IgD-negative memory B cell (primary cell): ENCODE measurements around the gene CRADD. TPM values are rescaled to one million over a fixed set of nuclear protein-coding genes. Genes with fewer than 3 reads are reported as not detected.
A peak's percentile ranks its signal among the peaks of the same experiment; 100 is the strongest.

Experiments used
- H3K27ac Mint-ChIP-seq, 3 donors: one replicate each; pipeline ENCODE4 v1.8.0; 2020 to 2022; ENCODE audit warnings: mild to moderate bottlenecking in 3 of 3, mixed read lengths in 3 of 3, moderate library complexity in 1 of 3
- H3K27me3 Mint-ChIP-seq: one replicate; pipeline ENCODE4 v1.8.0; 2021; ENCODE audit warnings: mixed read lengths
- H3K36me3 Mint-ChIP-seq: one replicate; pipeline ENCODE4 v1.8.0; 2020; ENCODE audit warnings: mild to moderate bottlenecking, mixed read lengths
- H3K4me1 Mint-ChIP-seq, 3 donors: one replicate each; pipeline ENCODE4 v1.8.0; 2020 to 2022; ENCODE audit warnings: mixed read lengths in 3 of 3, mild to moderate bottlenecking in 1 of 3
- H3K4me3 Mint-ChIP-seq, 4 donors: one replicate each; pipeline ENCODE4 v1.8.0; 2020 to 2022; ENCODE audit warnings: mild to moderate bottlenecking in 4 of 4, mixed read lengths in 4 of 4, moderate library complexity in 3 of 4
- H3K9me3 Mint-ChIP-seq, 3 donors: one replicate each; pipeline ENCODE4 v1.8.0; 2020 to 2021; ENCODE audit warnings: mixed read lengths in 3 of 3, mild to moderate bottlenecking in 1 of 3
- polyA plus RNA-seq: library from polyadenylated mRNA; unstranded; fragments of 300-500 nt; fragmentation: Illumina TruSeq; gene quantifications from one replicate; pipeline ENCODE4 v1.2.3, GENCODE V29; 2021

Gene CRADD
- polyA plus RNA-seq, 1 donor from 2014 or later = 9.4 TPM

- Mint-ChIP-seq H3K9me3 (peaks cover 2 to 12% (median 10%) of the 10 kb centered on the region in 3 donors), H3K36me3 (peaks cover 8% of the 10 kb centered on the region), H3K27ac (no peak overlapping the region), H3K27me3 (no peaks in the 10 kb centered on the region), H3K4me1 (peaks cover 5 to 8% (median 7%) of the 10 kb centered on the region in 3 donors), H3K4me3 (no peak overlapping the region)
These were observed 48.4 kb downstream of the CRADD start for GRCh38 chr12:93725531-93725930.

- no peak overlapping the region for H3K27ac Mint-ChIP-seq
- H3K9me3 Mint-ChIP-seq = peaks cover 0 to 6% (median 4%) of the 10 kb centered on the region in 3 donors
- peaks cover 5 to 7% (median 5%) of the 10 kb centered on the region in 3 donors for H3K4me1 Mint-ChIP-seq
- no peaks in the 10 kb centered on the region for H3K27me3 Mint-ChIP-seq
- H3K4me3 Mint-ChIP-seq = no peak overlapping the region
- H3K36me3 Mint-ChIP-seq = peaks cover 5% of the 10 kb centered on the region
These were observed 50.1 kb downstream of the CRADD start for GRCh38 chr12:93727195-93727811.

- Mint-ChIP-seq H3K4me3 (no peak overlapping the region), H3K27ac (no peak overlapping the region), H3K9me3 (no peaks in the 10 kb centered on the region), H3K27me3 (no peaks in the 10 kb centered on the region), H3K36me3 (peaks cover 3% of the 10 kb centered on the region), H3K4me1 (peaks cover 2 to 5% (median 3%) of the 10 kb centered on the region in 3 donors)
These were observed 50.7 kb downstream of the CRADD start for GRCh38 chr12:93727911-93728310.

- H3K36me3 Mint-ChIP-seq = peaks cover 5% of the 10 kb centered on the region
- no peaks in the 10 kb centered on the region for H3K27me3 Mint-ChIP-seq
- no peak overlapping the region for H3K4me3 Mint-ChIP-seq
- H3K9me3 Mint-ChIP-seq = no peaks in the 10 kb centered on the region
- peaks cover 0 to 5% (median 5%) of the 10 kb centered on the region in 3 donors for H3K4me1 Mint-ChIP-seq
- no peak overlapping the region for H3K27ac Mint-ChIP-seq
These were observed 52.8 kb downstream of the CRADD start for GRCh38 chr12:93729934-93730333.

GRCh38 chr12:93733358-93733757 is 56.2 kb downstream of the CRADD start:
- Mint-ChIP-seq H3K4me1 (peaks cover 0 to 5% (median 2%) of the 10 kb centered on the region in 3 donors), H3K36me3 (peaks cover 5% of the 10 kb centered on the region), H3K4me3 (no peak overlapping the region), H3K9me3 (no peaks in the 10 kb centered on the region), H3K27ac (no peak overlapping the region), H3K27me3 (no peaks in the 10 kb centered on the region)

- Mint-ChIP-seq H3K36me3 (peaks cover 5% of the 10 kb centered on the region), H3K9me3 (no peaks in the 10 kb centered on the region), H3K27ac (no peak overlapping the region), H3K27me3 (no peaks in the 10 kb centered on the region), H3K4me3 (no peak overlapping the region), H3K4me1 (peaks cover 0 to 5% (median 5%) of the 10 kb centered on the region in 3 donors)
These were observed 56.8 kb downstream of the CRADD start for GRCh38 chr12:93733928-93734327.

- Mint-ChIP-seq H3K4me3 (no peak overlapping the region), H3K4me1 (peaks cover 0 to 5% (median 5%) of the 10 kb centered on the region in 3 donors), H3K27me3 (no peaks in the 10 kb centered on the region), H3K27ac (no peak overlapping the region), H3K36me3 (peaks cover 5% of the 10 kb centered on the region), H3K9me3 (no peaks in the 10 kb centered on the region)
These were observed 57.6 kb downstream of the CRADD start for GRCh38 chr12:93734784-93735183.

- no peaks in the 10 kb centered on the region for H3K9me3 Mint-ChIP-seq
- H3K36me3 Mint-ChIP-seq = peaks cover 5% of the 10 kb centered on the region
- no peaks in the 10 kb centered on the region for H3K27me3 Mint-ChIP-seq
- H3K27ac Mint-ChIP-seq = no peak overlapping the region
- peaks cover 5 to 13% (median 10%) of the 10 kb centered on the region in 3 donors for H3K4me1 Mint-ChIP-seq
- H3K4me3 Mint-ChIP-seq = no peak overlapping the region
These were observed 59.5 kb downstream of the CRADD start for GRCh38 chr12:93736640-93737178.

GRCh38 chr12:93737457-93738198 is 60.5 kb downstream of the CRADD start:
- Mint-ChIP-seq H3K36me3 (peaks cover 5% of the 10 kb centered on the region), H3K27me3 (peaks cover under 1% of the 10 kb centered on the region), H3K4me3 (peak overlapping the region in 1 of 4 donors; percentile 6), H3K27ac (no peak overlapping the region), H3K4me1 (peaks cover 9 to 16% (median 15%) of the 10 kb centered on the region in 3 donors), H3K9me3 (no peaks in the 10 kb centered on the region)

- Mint-ChIP-seq H3K36me3 (peaks cover 3% of the 10 kb centered on the region), H3K4me3 (peak overlapping the region in 1 of 4 donors; percentile 2), H3K27ac (no peak overlapping the region), H3K4me1 (peaks cover 9 to 23% (median 16%) of the 10 kb centered on the region in 3 donors), H3K9me3 (no peaks in the 10 kb centered on the region), H3K27me3 (peaks cover 2% of the 10 kb centered on the region)
These were observed 61.3 kb downstream of the CRADD start for GRCh38 chr12:93738199-93739058.

- H3K27ac Mint-ChIP-seq = no peak overlapping the region
- H3K4me1 Mint-ChIP-seq = peaks cover 9 to 28% (median 18%) of the 10 kb centered on the region in 3 donors
These were observed 63.6 kb downstream of the CRADD start for GRCh38 chr12:93740751-93741150.

GRCh38 chr12:93741659-93742109 is 64.5 kb downstream of the CRADD start:
- H3K9me3 Mint-ChIP-seq = no peaks in the 10 kb centered on the region
- peak overlapping the region; percentile 87 to 99 (median 96) for H3K4me3 Mint-ChIP-seq
- H3K27me3 Mint-ChIP-seq = peaks cover 2% of the 10 kb centered on the region
- H3K4me1 Mint-ChIP-seq = peaks cover 9 to 28% (median 18%) of the 10 kb centered on the region in 3 donors
- H3K36me3 Mint-ChIP-seq = no peaks in the 10 kb centered on the region
- peak overlapping the region; percentile 33 to 92 (median 91) for H3K27ac Mint-ChIP-seq

More at GRCh38 chr12:93740751-93741150, 63.6 kb downstream of the CRADD start:
- peak overlapping the region in 3 of 4 donors; percentile 29 to 99 (median 49) for H3K4me3 Mint-ChIP-seq
- peaks cover 2% of the 10 kb centered on the region for H3K27me3 Mint-ChIP-seq
- H3K9me3 Mint-ChIP-seq = no peaks in the 10 kb centered on the region
- no peaks in the 10 kb centered on the region for H3K36me3 Mint-ChIP-seq

GRCh38 chr12:93742110-93742934 is 65.1 kb downstream of the CRADD start:
- Mint-ChIP-seq H3K36me3 (no peaks in the 10 kb centered on the region), H3K9me3 (no peaks in the 10 kb centered on the region), H3K27me3 (peaks cover 2% of the 10 kb centered on the region), H3K4me1 (peaks cover 9 to 28% (median 18%) of the 10 kb centered on the region in 3 donors), H3K4me3 (peak overlapping the region; percentile 87 to 99 (median 96)), H3K27ac (peak overlapping the region; percentile 33 to 92 (median 91))
